GM12878 (cell line): ENCODE results near the gene TMEM131L. TPM values are rescaled to one million over a fixed set of nuclear protein-coding genes. Genes with fewer than 3 reads are reported as not detected.
A peak's percentile ranks its signal among the peaks of the same experiment; 100 is the strongest.

Experiments
- ATAC-seq: fragments of 200-7000 bp; cut with Tn5 transposase; 3 replicates; pipeline ENCODE4 v1.9.1; 2020; ENCODE audit warnings: mild to moderate bottlenecking, moderate library complexity
- BruUV-seq: library from RNA; stranded (reverse); fragments of 400-500 nt; replicated peaks from 2 replicates; lab custom pipeline; 2021; lab: Mats Ljungman, UMichigan
- CTCF ChIA-PET: fragments of 300-600 bp; sonication (Branson Sonifier 250); formaldehyde crosslinking; extraction: SDS; loops from one replicate; lab custom pipeline; 2021; ENCODE audit warnings: inconsistent platforms; lab: Yijun Ruan, JAX
- POLR2A ChIA-PET: fragments of 350-600 bp; formaldehyde crosslinking; extraction: SDS; loops from one replicate; lab custom pipeline; 2021; ENCODE audit warnings: inconsistent platforms; lab: Charles Lee
- RAD21 ChIA-PET: fragments of 300-600 bp; sonication (Branson Sonifier 250); formaldehyde crosslinking; loops from one replicate; lab custom pipeline; 2023; ENCODE audit warnings: antibody characterized with exemption; ENCODE audit not compliant: unreplicated experiment; lab: Charles Lee
- SMC1A ChIA-PET: fragments of 300-600 bp; sonication (Branson Sonifier 250); formaldehyde crosslinking; loops from one replicate; lab custom pipeline; 2023; ENCODE audit not compliant: unreplicated experiment, uncharacterized antibody; lab: Charles Lee
- DNase-seq: peaks from one replicate; pipeline ENCODE4 v3.0.0-alpha.2; 2011; ENCODE audit warnings: low read depth, low spot score
- FAIRE-seq: peaks from 3 replicates; lab custom pipeline; 2011; peaks lifted over from hg19 to GRCh38; lab: Jason Lieb, UNC
- H2AFZ ChIP-seq: 2 replicates; pipeline ENCODE4 v1.6.0; 2011; ENCODE audit warnings: low read depth, low read length, control low read depth; ENCODE audit not compliant: control insufficient read depth
- H3K27ac ChIP-seq: 2 replicates; pipeline ENCODE4 v1.5.1; 2011; ENCODE audit warnings: control low read depth; ENCODE audit not compliant: control insufficient read depth, insufficient read depth
- H3K27me3 ChIP-seq, 2 experiments: replicated peaks in 1 of 2; 2 replicates each; pipeline versions ENCODE4 v1.6.0 to v1.6.1; 2011; ENCODE audit warnings: low read length in 1 of 2; ENCODE audit not compliant: control insufficient read depth in 2 of 2, insufficient read depth in 2 of 2
- H3K36me3 ChIP-seq, 2 experiments: 2 replicates each; pipeline ENCODE4 v1.5.1; 2011; ENCODE audit warnings: low read length in 1 of 2; ENCODE audit not compliant: control insufficient read depth in 2 of 2, insufficient read depth in 2 of 2
- H3K4me1 ChIP-seq: 2 replicates; pipeline ENCODE4 v1.6.1; 2011; ENCODE audit warnings: mild to moderate bottlenecking, low read length, moderate library complexity, mixed read lengths; ENCODE audit not compliant: control insufficient read depth, insufficient read depth
- H3K4me2 ChIP-seq: 2 replicates; pipeline ENCODE4 v1.6.0; 2011; ENCODE audit warnings: control low read depth; ENCODE audit not compliant: control insufficient read depth, insufficient read depth
- H3K4me3 ChIP-seq: fragments of 200-600 bp; sonication (generic); 2 replicates; pipeline ENCODE4 v1.5.1; 2016
- H3K79me2 ChIP-seq: 2 replicates; pipeline ENCODE4 v1.6.0; 2011; ENCODE audit warnings: low read length; ENCODE audit not compliant: control insufficient read depth, insufficient read depth
- H3K9ac ChIP-seq: 2 replicates; pipeline ENCODE4 v1.8.0; 2011; ENCODE audit warnings: low read length, control low read depth, mixed read lengths; ENCODE audit not compliant: control insufficient read depth, insufficient read depth
- H3K9me3 ChIP-seq: replicated peaks from 3 replicates; pipeline ENCODE4 v1.5.1; 2011; ENCODE audit warnings: mild to moderate bottlenecking, low read length; ENCODE audit not compliant: control insufficient read depth, insufficient read depth
- H4K20me1 ChIP-seq: 2 replicates; pipeline ENCODE4 v1.6.0; 2011; ENCODE audit not compliant: control insufficient read depth, insufficient read depth
- ATF2 ChIP-seq: IDR thresholded peaks from 2 replicates; pipeline ENCODE4 v1.6.1; 2012; ENCODE audit warnings: low read length, inconsistent platforms
- CBX5 ChIP-seq: sonication (generic); IDR thresholded peaks from 2 replicates; pipeline ENCODE4 v1.6.1; 2016; ENCODE audit warnings: low read depth, moderate library complexity, mild to moderate bottlenecking, inconsistent platforms
- E4F1 ChIP-seq: fragments of 450-650 bp; IDR thresholded peaks from 2 replicates; pipeline ENCODE4 v1.6.1; 2018; ENCODE audit warnings: borderline replicate concordance, mild to moderate bottlenecking; ENCODE audit not compliant: partially characterized antibody
- ESRRA ChIP-seq: IDR thresholded peaks from 2 replicates; pipeline ENCODE4 v1.6.1; 2012; ENCODE audit warnings: mild to moderate bottlenecking, low read length, improper control_type of control experiment
- GABPA ChIP-seq: IDR thresholded peaks from 2 replicates; pipeline ENCODE4 v1.6.1; 2014; ENCODE audit warnings: antibody characterized with exemption, low read depth, mild to moderate bottlenecking, inconsistent platforms
- MTA2 ChIP-seq: fragments of 450-650 bp; IDR thresholded peaks from 2 replicates; pipeline ENCODE4 v1.6.1; 2016; ENCODE audit warnings: low read depth, mild to moderate bottlenecking, moderate library complexity
- RELB ChIP-seq: fragments of 450-650 bp; IDR thresholded peaks from 2 replicates; pipeline ENCODE4 v1.6.1; 2017; ENCODE audit warnings: low read depth, mild to moderate bottlenecking, moderate library complexity
- SPI1 ChIP-seq: IDR thresholded peaks from 2 replicates; pipeline ENCODE4 v1.6.1; 2011; ENCODE audit warnings: low read depth, mild to moderate bottlenecking, low read length, moderate library complexity, borderline replicate concordance; ENCODE audit not compliant: insufficient read depth
- SREBF2 ChIP-seq: IDR thresholded peaks from 2 replicates; pipeline ENCODE4 v1.6.1; 2012; ENCODE audit warnings: mild to moderate bottlenecking, low read length
- TBL1XR1 ChIP-seq: IDR thresholded peaks from 2 replicates; pipeline ENCODE4 v1.6.1; 2012; ENCODE audit warnings: low read depth, low read length, improper control_type of control experiment
- WGBS: methylation state at CpG from one replicate; pipeline ENCODE4 v1.1.6; 2016; ENCODE audit warnings: low lambda C conversion rate; ENCODE audit not compliant: insufficient replicate concordance, insufficient coverage; ENCODE audit errors: missing lambda C conversion rate; 5-methylcytosine and 5-hydroxymethylcytosine counted together
- in situ Hi-C: fragments of 300-500 bp; cut with MboI; formaldehyde crosslinking; loops from 9 replicates; pipeline ENCODE4 v1.14.3; 2018; ENCODE audit warnings: mixed read lengths
- intact Hi-C: fragments of 100-400 bp; cut with micrococcal nuclease; formaldehyde crosslinking; loops from one replicate; pipeline ENCODE4 v1.14.2; 2022; ENCODE audit not compliant: unreplicated experiment
- polyA plus RNA-seq, 11 experiments: library from polyadenylated mRNA; depleted of rRNA in 4 of 11; unstranded in 6 of 11; stranded (reverse) in 5 of 11; fragments of >200 nt; fragmentation: Nextera tagmentation in 4 of 11; fragmentation: Illumina TruSeq in 1 of 11; extraction: Ambion mirVana in 4 of 11; extraction: Trizol in 1 of 11; gene quantifications; 1 replicate in 1 of 11; 2 replicates in 10 of 11; pipeline versions ENCODE4 v1.2.1 to v1.2.3, GENCODE V29; 2011 to 2016; ENCODE audit warnings: inconsistent platforms in 2 of 11, missing spikeins in 2 of 11, low read depth in 1 of 11
- total RNA-seq, 4 experiments: library from RNA; depleted of rRNA in 3 of 4; stranded (reverse); fragments of >200 nt in 3 of 4; fragmentation: Illumina TruSeq in 1 of 4; extraction: Trizol in 1 of 4; gene quantifications; 2 replicates each; pipeline versions ENCODE4 v1.2.1 to v1.2.3, GENCODE V29; 2013 to 2021

TMEM131L gene
- total and polyA plus RNA-seq, 10 of the 15 experiments (the other 5 are each of a cell fraction or from before 2014, with no cell fraction given) = 8.5 to 101 (median 74.4) TPM

- TF ChIP-seq SPI1 (peak; percentile 59; the same call in 1 of the 2 replicates), RELB (0 out of 2 replicates have a peak, but pooled peaks have one; percentile 17), MTA2 (0 out of 2 replicates have a peak, but pooled peaks have one; percentile 8), ATF2 (0 out of 2 replicates have a peak, but pooled peaks have one; percentile 16), ESRRA (no peak)
- TF ChIP-seq, all 136 proteins: peak for 11
Measured at GRCh38 chr4:153440475-153440874, 25.7 kb upstream of the TMEM131L start (continued).

GRCh38 chr4:153447175-153447905 lies 18.8 kb upstream of the TMEM131L start:
- H3K9ac ChIP-seq = no peak overlapping the region
- ChIA-PET SMC1A (interaction anchor here (0.6 to 2.2 kb wide), 9 partner anchors 9 to 1638 kb away, joined by 3 to 8 read pairs (median 4); partner anchors contain the start of genes MND1 and TMEM131L), CTCF (interaction anchor here (0.5 to 1.4 kb wide), 5 partner anchors 14 to 196 kb away, joined by 3 to 7 read pairs (median 3); no protein-coding TSS in a partner anchor)

More at GRCh38 chr4:153447175-153447905, 18.8 kb upstream of the TMEM131L start:
- H4K20me1 ChIP-seq = no peaks in the 10 kb centered on the region
- TF ChIP-seq SREBF2 (no peak), CBX5 (no peak), E4F1 (no peak), GABPA (no peak), TBL1XR1 (no peak)
- H3K4me2 ChIP-seq = no peak overlapping the region
- no peak for FAIRE-seq
- no peak overlapping the region for H2AFZ ChIP-seq
- in situ Hi-C loops = no loop called here
- BruUV-seq = no TSS peak
- H3K79me2 ChIP-seq = no peaks in the 10 kb centered on the region
- ChIA-PET POLR2A (interaction anchor here (1.9 to 2.4 kb wide), 2 partner anchors 12 to 19 kb away, joined by 5 to 7 read pairs; partner anchors contain the start of gene TMEM131L), RAD21 (interaction anchor here (0.8 to 1.7 kb wide), 2 partner anchors 8 kb away, joined by 3 to 4 read pairs; no protein-coding TSS in a partner anchor)
- 75% methylated on average over 5 of the region's 5 CpGs for WGBS
- no peak overlapping the region for H3K4me3 ChIP-seq
- intact Hi-C loops = no loop called here
- H3K9me3 ChIP-seq = no peaks in the 10 kb centered on the region
- peaks cover 9% of the 10 kb centered on the region for H3K4me1 ChIP-seq
- no peak for ATAC-seq
- no peaks in the 10 kb centered on the region for H3K27me3 ChIP-seq
- no peak for DNase-seq
- no peak overlapping the region for H3K27ac ChIP-seq
- H3K36me3 ChIP-seq = no peaks in the 10 kb centered on the region
